A549 treated with CpdA at 1 μM for 4 hours (cell line): ENCODE results near the gene CDH24. TPM values are rescaled to one million over a fixed set of nuclear protein-coding genes. Genes with fewer than 3 reads are reported as not detected.

Source experiments
- total RNA-seq: library from RNA; stranded (reverse); fragments of 200-300 nt; extraction: Qiagen RNA extraction; gene quantifications from 5 replicates; pipeline ENCODE4 v1.2.3, GENCODE V29; 2022; ENCODE audit warnings: low read depth

Gene CDH24, protein sequence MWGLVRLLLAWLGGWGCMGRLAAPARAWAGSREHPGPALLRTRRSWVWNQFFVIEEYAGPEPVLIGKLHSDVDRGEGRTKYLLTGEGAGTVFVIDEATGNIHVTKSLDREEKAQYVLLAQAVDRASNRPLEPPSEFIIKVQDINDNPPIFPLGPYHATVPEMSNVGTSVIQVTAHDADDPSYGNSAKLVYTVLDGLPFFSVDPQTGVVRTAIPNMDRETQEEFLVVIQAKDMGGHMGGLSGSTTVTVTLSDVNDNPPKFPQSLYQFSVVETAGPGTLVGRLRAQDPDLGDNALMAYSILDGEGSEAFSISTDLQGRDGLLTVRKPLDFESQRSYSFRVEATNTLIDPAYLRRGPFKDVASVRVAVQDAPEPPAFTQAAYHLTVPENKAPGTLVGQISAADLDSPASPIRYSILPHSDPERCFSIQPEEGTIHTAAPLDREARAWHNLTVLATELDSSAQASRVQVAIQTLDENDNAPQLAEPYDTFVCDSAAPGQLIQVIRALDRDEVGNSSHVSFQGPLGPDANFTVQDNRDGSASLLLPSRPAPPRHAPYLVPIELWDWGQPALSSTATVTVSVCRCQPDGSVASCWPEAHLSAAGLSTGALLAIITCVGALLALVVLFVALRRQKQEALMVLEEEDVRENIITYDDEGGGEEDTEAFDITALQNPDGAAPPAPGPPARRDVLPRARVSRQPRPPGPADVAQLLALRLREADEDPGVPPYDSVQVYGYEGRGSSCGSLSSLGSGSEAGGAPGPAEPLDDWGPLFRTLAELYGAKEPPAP
- total RNA-seq: 3.0 to 5.1 TPM (median 4.5 TPM) in 5 replicates

DNA sequence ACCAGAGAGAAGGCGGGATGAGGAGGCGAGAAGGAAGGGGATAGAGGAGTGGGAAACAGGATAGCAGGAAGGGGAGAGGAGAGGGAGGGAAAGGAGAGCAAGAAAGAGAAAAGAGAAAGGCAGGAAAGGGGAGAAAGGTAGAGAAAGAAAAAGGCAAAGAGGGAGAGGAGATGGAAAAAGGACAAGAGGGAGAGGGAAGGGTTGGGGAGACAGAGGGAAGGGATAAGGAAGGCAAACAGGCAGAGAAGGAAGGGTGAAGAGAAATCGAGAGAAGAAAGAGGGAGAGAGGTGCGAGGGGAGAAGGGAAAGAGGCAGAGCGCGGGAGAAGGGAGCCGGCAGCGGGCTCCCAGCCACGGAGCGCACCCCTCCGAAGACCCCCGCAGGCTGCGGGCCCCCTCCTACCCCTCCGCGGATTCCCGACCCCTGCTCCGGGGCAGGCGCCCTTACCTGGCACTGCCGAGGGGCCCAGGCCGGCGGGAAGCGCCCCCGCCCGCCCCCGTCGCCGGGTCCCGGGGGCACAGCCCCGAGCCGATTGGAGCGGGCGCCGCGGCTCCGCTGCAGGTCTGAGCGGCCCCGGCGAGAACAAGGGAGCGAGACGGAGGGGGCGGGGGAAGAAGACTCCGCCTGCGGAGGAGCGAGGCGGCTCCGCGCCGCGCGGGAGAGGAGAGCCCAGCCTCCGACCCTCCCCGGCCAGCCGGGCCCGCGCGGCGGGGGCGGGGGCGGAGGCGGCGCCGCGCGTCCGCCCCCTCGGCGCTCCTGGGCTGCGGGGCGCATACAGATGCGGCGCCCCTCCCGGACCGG is at the start of gene CDH24:
TSS of gene CDH24 (minus strand) at position 565 of the 801 bp plus-strand sequence. CDS start 1,787 bp downstream, outside the sequence.

DNA sequence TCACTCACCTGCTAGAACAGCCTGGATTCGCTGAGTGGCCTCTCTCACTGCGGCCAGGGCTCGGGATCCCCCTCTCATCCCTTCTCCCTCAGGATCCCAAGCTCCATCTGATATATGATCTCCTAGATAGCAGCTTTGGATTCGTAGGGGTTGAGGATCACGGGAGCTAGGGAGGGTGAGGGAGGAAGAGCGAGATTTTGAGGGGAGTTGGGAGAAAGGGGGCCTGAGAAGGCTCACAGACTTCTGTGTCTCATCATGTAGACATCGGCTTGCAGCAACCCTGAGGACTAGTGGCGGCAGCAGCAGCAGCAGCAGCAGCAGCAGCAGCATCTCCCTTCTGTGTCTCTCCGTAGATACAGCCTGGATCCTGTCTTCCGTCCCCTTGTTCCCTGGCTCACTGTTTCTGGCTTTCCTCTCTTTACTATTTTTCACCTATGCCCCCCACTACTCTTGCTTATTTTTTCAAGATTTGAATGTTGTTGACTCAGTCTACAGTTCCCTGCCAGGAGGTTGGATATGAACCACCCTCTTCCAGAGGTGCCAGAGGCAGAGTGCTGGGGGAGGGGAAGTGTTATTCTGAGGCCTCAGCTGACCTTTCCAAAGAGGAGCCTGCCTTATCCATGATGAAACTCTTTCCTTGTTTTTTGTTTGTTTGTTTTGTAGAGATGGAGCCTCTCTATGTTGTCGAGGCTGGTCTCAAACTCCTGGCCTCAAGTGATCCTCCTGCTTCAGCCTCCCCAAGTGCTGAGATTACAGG is 47.4 kb upstream of the CDH24 start, which contains the start of gene CIROP:
TSS of gene CIROP (minus strand) at position 399 of the 757 bp plus-strand sequence. CDS start at position 330, 69 bp downstream.

DNA sequence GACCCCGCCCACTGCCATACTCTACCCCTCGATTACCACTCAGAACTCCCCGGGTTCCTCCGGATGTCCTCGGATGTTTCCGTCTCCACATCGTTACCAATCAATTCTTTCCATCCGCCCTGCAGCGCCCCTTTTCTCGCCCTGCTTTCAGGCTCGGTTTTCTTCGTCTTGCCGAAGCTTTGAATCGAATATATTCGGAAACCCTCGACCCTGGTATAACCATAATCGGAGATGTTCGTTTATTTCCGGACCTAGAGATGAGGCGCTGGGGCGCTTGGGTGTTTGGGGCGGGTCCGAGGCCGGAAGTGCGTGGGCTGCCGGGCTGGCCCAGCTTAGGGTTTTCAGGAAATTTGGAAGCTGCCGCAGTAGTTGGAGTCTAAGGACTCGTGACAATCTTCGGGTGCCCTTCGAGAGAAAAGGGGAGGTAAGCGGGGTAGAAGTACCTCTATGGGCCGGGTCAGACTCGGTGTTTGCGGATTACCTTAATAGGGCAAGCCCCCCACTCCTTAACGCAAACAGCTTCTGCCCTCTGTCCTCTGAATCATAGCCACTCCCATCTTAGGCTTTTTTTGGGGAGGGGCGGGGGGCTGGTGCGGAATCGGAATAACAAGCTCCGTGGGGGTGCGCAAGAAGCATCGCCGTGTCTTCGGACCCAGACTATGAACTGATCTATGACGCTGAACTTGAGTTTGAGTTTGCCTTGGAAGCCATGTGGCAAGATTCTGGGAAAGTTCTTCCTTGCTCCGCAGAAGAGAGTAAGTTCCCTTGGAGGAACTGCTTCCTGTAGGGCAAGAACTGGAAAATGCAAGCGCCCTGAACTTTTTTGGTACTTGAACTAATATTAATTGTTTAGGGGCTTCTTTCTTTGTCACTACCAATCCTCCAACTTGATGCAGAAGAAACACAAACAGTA is 38.1 kb upstream of the CDH24 start, which contains the start of gene C14orf119:
TSS of gene C14orf119 (plus strand) at position 310 of the 913 bp plus-strand sequence. CDS start 2,154 bp downstream, outside the sequence.

DNA sequence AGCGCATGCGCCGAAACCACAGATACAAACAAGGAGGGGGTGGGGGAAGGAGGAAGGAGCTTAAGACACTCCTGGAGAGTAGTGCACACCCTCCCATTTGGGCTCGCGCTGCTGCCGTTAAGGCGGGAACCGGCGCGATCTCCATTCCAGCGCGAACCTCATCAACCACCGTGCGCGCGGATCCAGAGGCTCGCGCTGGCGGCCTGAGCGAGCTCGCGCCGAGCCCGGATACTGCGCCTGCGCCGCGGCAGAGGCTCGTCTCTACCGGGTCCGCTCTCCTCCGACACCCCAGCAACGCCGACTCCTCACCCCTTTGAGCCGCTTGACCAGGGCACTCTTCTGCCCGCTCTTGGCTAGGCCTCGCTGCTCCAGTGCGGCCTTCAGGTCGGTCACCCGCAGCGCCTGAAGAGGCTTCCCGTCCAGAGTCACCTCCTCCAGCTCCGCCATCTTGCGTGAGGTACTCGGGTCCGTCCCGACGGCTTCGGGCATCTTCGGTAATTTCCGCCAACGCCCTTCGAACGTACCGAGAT is 37.4 kb upstream of the CDH24 start, which contains the start of gene ACIN1:
TSS of gene ACIN1 (minus strand) at position 471 of the 530 bp plus-strand sequence. CDS start at position 447, 24 bp downstream.

DNA sequence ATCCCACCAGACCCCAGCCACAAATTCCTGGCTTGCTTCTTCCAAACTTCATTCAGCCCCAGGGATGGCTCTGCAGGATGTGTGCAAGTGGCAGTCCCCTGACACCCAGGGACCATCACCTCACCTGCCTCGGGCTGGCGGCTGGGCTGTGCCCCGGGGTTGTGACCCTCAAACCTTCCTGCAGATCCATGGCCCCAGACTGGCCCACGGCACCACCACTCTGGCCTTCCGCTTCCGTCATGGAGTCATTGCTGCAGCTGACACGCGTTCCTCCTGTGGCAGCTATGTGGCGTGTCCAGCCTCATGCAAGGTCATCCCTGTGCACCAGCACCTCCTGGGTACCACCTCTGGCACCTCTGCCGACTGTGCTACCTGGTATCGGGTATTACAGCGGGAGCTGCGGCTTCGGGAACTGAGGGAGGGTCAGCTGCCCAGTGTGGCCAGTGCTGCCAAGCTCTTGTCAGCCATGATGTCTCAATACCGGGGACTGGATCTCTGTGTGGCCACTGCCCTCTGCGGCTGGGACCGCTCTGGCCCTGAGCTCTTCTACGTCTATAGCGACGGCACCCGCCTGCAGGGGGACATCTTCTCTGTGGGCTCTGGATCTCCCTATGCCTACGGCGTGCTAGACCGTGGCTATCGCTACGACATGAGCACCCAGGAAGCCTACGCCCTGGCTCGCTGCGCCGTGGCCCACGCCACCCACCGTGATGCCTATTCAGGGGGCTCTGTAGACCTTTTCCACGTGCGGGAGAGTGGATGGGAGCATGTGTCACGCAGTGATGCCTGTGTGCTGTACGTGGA is 15.0 kb downstream of the CDH24 start, which contains the start of gene PSMB11:
TSS of gene PSMB11 (plus strand) at position 51 of the 804 bp plus-strand sequence. CDS start at position 65, 14 bp downstream.

DNA sequence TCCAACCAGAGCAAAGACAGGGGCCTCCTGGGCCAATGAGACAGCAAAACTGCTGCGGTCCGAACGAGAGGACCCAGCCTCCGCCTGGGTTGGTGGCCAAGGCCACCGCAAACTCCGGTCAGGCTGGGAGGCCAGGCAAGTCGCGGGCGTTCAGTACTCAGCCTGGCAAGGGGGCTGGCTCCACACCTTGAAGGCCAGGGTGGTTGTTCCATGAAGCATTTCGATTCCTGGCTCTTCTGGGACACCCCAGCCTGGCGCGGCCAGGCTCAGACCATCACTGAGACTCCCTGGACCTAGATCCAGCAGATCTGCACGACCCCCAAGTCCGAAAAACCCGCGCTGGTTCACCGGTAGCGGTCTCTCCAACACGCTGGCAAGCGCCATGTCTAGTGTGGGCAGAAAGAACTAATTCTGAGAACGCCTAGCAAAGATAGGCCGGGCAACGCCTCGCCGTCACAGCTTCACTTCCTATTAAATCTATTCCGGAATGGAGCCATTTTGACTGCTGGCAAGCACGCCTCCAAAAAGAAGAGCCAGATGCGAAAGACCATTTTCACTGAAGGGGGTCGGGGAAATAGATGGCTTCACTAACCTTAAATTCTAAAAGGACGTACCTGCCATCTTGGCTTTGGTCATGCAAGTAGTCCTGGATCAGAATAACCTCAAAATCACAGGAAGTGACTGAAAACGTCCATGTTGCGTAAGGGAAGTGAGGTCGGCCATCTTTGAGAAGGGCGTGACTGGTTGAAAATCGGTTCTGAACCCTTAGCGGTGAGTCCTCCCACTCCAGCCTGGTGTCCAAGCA is 22.6 kb downstream of the CDH24 start, which contains the start of gene PSMB5:
TSS of gene PSMB5 (minus strand) at position 403 of the 805 bp plus-strand sequence. CDS start at position 384, 19 bp downstream.

DNA sequence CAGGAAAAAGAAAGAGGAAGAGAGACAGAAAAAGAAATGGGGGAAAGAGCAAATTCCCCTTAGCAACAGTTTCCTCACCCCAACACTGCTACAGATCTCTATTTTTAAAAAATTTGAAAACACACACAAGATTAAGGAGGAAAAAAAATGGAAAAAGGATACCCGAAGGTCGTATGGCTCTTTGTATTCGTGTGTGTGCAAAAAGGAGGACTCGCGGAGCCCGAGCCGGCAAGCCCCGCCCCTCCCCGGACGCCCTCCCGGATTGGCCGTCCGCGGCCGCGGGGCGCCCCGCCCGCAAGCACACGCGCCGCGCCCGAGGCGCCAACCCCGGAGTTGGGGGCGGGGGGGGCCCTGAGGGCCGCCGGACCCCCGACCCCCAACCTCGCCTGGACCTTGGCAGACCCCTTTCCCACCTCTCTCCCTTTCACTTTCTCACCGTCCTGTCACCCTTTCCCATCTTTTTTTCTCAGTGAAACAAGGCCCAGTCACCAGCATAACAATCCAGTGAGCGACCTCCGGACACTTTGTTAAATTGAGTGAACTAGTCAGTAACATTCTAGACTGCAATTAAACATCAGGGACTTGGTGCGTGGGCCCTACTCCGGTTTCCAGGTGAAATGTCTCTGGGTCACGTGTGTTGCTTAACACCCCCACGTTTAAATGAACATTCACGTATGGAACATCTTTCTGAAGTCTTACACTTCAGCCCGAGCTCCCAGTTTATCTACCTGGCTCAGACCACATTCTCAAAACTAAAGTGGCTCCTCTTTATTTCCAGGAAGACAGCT is 47.2 kb downstream of the CDH24 start, which contains the start of gene C14orf93:
TSS of gene C14orf93 (minus strand) at position 205 of the 788 bp plus-strand sequence. CDS start 11,120 bp downstream, outside the sequence.

Other genes with a start within 250 kb of the CDH24 start
- gene SLC7A7, start 242.1 kb downstream of the CDH24 start, total RNA-seq: 9.2 to 15.7 TPM (median 11.5 TPM) in 5 replicates
- 133 to 211 TPM (median 184 TPM) in 5 replicates for gene MRPL52, start 227.6 kb downstream of the CDH24 start, total RNA-seq
- gene MMP14, start 220.9 kb downstream of the CDH24 start, total RNA-seq: 0.61 to 0.91 TPM (median 0.84 TPM) in 5 replicates
- gene LRP10, start 185.8 kb downstream of the CDH24 start, total RNA-seq: 60.9 to 85.0 TPM (median 77.1 TPM) in 5 replicates
- 0.26 to 0.38 TPM (median 0.33 TPM) in 5 replicates for gene REM2, start 174.3 kb downstream of the CDH24 start, total RNA-seq
- gene RBM23, start 138.4 kb downstream of the CDH24 start, total RNA-seq: 66.0 to 72.5 TPM (median 68.1 TPM) in 5 replicates
- gene PRMT5, start 128.1 kb downstream of the CDH24 start, total RNA-seq: 106 to 126 TPM (median 120 TPM) in 5 replicates
- 33.6 to 37.6 TPM (median 37.4 TPM) in 5 replicates for gene HAUS4, start 100.4 kb downstream of the CDH24 start, total RNA-seq
- gene AJUBA, start 75.0 kb downstream of the CDH24 start, total RNA-seq: 34.2 to 45.0 TPM (median 38.1 TPM) in 5 replicates
- gene C14orf93, start 47.4 kb downstream of the CDH24 start, total RNA-seq: 2.4 to 3.6 TPM (median 3.2 TPM) in 5 replicates
- gene PSMB5, start 22.6 kb downstream of the CDH24 start, total RNA-seq: 301 to 337 TPM (median 325 TPM) in 5 replicates
- gene PSMB11, start 15.3 kb downstream of the CDH24 start, total RNA-seq: not detected in 5 replicates
- gene ACIN1, start 37.6 kb upstream of the CDH24 start, total RNA-seq: 107 to 118 TPM (median 110 TPM) in 5 replicates
- gene C14orf119, start 38.0 kb upstream of the CDH24 start, total RNA-seq: 76.3 to 112 TPM (median 109 TPM) in 5 replicates
- not detected in 5 replicates for gene CIROP, start 47.5 kb upstream of the CDH24 start, total RNA-seq
- gene CEBPE, start 61.7 kb upstream of the CDH24 start, total RNA-seq: not detected in 5 replicates
- gene SLC7A8, start 126.1 kb upstream of the CDH24 start, total RNA-seq: 0.18 to 0.82 TPM (median 0.42 TPM) in 5 replicates
- not detected in 5 replicates for gene RNF212B, start 180.4 kb upstream of the CDH24 start, total RNA-seq
- gene HOMEZ, start 228.6 kb upstream of the CDH24 start, total RNA-seq: 7.4 to 10.9 TPM (median 7.7 TPM) in 5 replicates
- 3.2 to 6.3 TPM (median 4.1 TPM) in 5 replicates for gene PPP1R3E, start 245.3 kb upstream of the CDH24 start, total RNA-seq
- gene BCL2L2, start 249.3 kb upstream of the CDH24 start, total RNA-seq: 19.2 to 23.2 TPM (median 20.4 TPM) in 5 replicates